IMR-90 (cell line): Measurements from ENCODE around the gene AP3B1. TPM values are rescaled to one million over a fixed set of nuclear protein-coding genes. Genes with fewer than 3 reads are reported as not detected.

ENCODE experiments used
- ATAC-seq: fragments of 200-7000 bp; cut with Tn5 transposase; 2 replicates; pipeline ENCODE4 v1.9.1; 2020; ENCODE audit warnings: low read depth, mild to moderate bottlenecking, moderate library complexity
- BruUV-seq: library from RNA; stranded (reverse); fragments of 400-500 nt; replicated peaks from 2 replicates; lab custom pipeline; 2021; lab: Mats Ljungman, UMichigan
- CTCF ChIA-PET: fragments of 300-600 bp; formaldehyde crosslinking; extraction: SDS; loops from one replicate; lab custom pipeline; 2021; ENCODE audit warnings: antibody characterized with exemption; lab: Yijun Ruan, JAX
- POLR2A ChIA-PET: fragments of 300-600 bp; sonication (Branson Sonifier 250); formaldehyde crosslinking; loops from one replicate; lab custom pipeline; 2022; ENCODE audit warnings: antibody characterized with exemption; ENCODE audit not compliant: unreplicated experiment; lab: Charles Lee
- DNase-seq: peaks from one replicate; pipeline ENCODE4 v3.0.0; 2013
- H2AFZ ChIP-seq: replicated peaks from 2 replicates; pipeline ENCODE3; 2013; ENCODE audit warnings: low read length, mild to moderate bottlenecking; ENCODE audit not compliant: poor library complexity
- H2AK5ac ChIP-seq: 2 replicates; pipeline ENCODE4 v1.6.1; 2013; ENCODE audit warnings: low read depth, low read length, inconsistent platforms
- H2AK9ac ChIP-seq: replicated peaks from 2 replicates; pipeline ENCODE3; 2013; ENCODE audit warnings: mild to moderate bottlenecking, low read depth, low read length, moderate library complexity; ENCODE audit not compliant: poor library complexity
- H2BK120ac ChIP-seq: 2 replicates; pipeline ENCODE4 v1.6.1; 2013; ENCODE audit warnings: low read depth, low read length, inconsistent platforms
- H2BK15ac ChIP-seq: 3 replicates; pipeline ENCODE4 v1.6.1; 2013; ENCODE audit warnings: low read depth, low read length, inconsistent platforms
- H2BK20ac ChIP-seq: 2 replicates; pipeline ENCODE4 v1.6.1; 2013; ENCODE audit warnings: low read depth, mild to moderate bottlenecking, inconsistent platforms, low read length, moderate library complexity
- H2BK5ac ChIP-seq: 2 replicates; pipeline ENCODE4 v1.6.1; 2013; ENCODE audit warnings: mild to moderate bottlenecking, low read depth, low read length, inconsistent platforms; ENCODE audit not compliant: poor library complexity, severe bottlenecking
- H3K14ac ChIP-seq: replicated peaks from 2 replicates; pipeline ENCODE4 v1.6.1; 2013; ENCODE audit warnings: low read depth, low read length, inconsistent platforms
- H3K18ac ChIP-seq: 2 replicates; pipeline ENCODE4 v1.6.1; 2013; ENCODE audit warnings: low read depth, low read length, control low read depth
- H3K23ac ChIP-seq: 2 replicates; pipeline ENCODE4 v1.6.1; 2013; ENCODE audit warnings: low read depth, low read length, inconsistent platforms
- H3K27ac ChIP-seq: 2 replicates; pipeline ENCODE4 v1.5.1; 2013; ENCODE audit warnings: mild to moderate bottlenecking, control low read depth, low read length; ENCODE audit not compliant: insufficient read depth
- H3K27me3 ChIP-seq: 2 replicates; pipeline ENCODE4 v1.6.1; 2013; ENCODE audit warnings: low read length; ENCODE audit not compliant: control insufficient read depth, insufficient read depth
- H3K36me3 ChIP-seq: 2 replicates; pipeline ENCODE4 v1.6.1; 2013; ENCODE audit warnings: low read length, mixed read lengths; ENCODE audit not compliant: control insufficient read depth, insufficient read depth
- H3K4ac ChIP-seq: 2 replicates; pipeline ENCODE4 v1.6.1; 2013; ENCODE audit warnings: low read depth, low read length, inconsistent platforms
- H3K4me1 ChIP-seq: 2 replicates; pipeline ENCODE4 v1.6.1; 2013; ENCODE audit warnings: low read length, mixed read lengths; ENCODE audit not compliant: control insufficient read depth, insufficient read depth
- H3K4me2 ChIP-seq: 2 replicates; pipeline ENCODE4 v1.6.1; 2013; ENCODE audit warnings: low read depth, mild to moderate bottlenecking, control low read depth, low read length, moderate library complexity
- H3K4me3 ChIP-seq: 2 replicates; pipeline ENCODE4 v1.5.1; 2013; ENCODE audit warnings: low read depth, mild to moderate bottlenecking, control low read depth, low read length, moderate library complexity; ENCODE audit not compliant: insufficient read depth
- H3K56ac ChIP-seq: 2 replicates; pipeline ENCODE4 v1.6.1; 2013; ENCODE audit warnings: low read length, inconsistent platforms; ENCODE audit not compliant: insufficient read depth; ENCODE audit errors: extremely low read depth
- H3K79me1 ChIP-seq, 2 experiments: 2 replicates each; pipeline ENCODE4 v1.6.1; 2013; ENCODE audit warnings: low read length in 2 of 2, inconsistent platforms in 1 of 2, low read depth in 1 of 2
- H3K9ac ChIP-seq: 2 replicates; pipeline ENCODE4 v1.6.1; 2013; ENCODE audit warnings: low read depth, low read length, control low read depth
- H3K9me1 ChIP-seq: 2 replicates; pipeline ENCODE4 v1.6.1; 2013; ENCODE audit warnings: low read length, inconsistent platforms; ENCODE audit not compliant: insufficient read depth
- H3K9me3 ChIP-seq: 2 replicates; pipeline ENCODE4 v1.6.1; 2013; ENCODE audit warnings: low read length; ENCODE audit not compliant: control insufficient read depth, insufficient read depth
- H4K20me1 ChIP-seq: 2 replicates; pipeline ENCODE4 v1.6.1; 2013; ENCODE audit warnings: low read length, inconsistent platforms; ENCODE audit not compliant: insufficient read depth
- H4K5ac ChIP-seq: 2 replicates; pipeline ENCODE4 v1.6.1; 2013; ENCODE audit warnings: mild to moderate bottlenecking, low read depth, low read length, control low read depth
- H4K8ac ChIP-seq, 2 experiments: 2 replicates each; pipeline ENCODE4 v1.6.1; 2013; ENCODE audit warnings: low read depth in 2 of 2, low read length in 2 of 2, control low read depth in 1 of 2, inconsistent platforms in 1 of 2
- H4K91ac ChIP-seq: 2 replicates; pipeline ENCODE4 v1.6.1; 2013; ENCODE audit warnings: low read depth, low read length, inconsistent platforms; ENCODE audit not compliant: insufficient read depth
- BHLHE40 ChIP-seq: fragments of 150-350 bp; IDR thresholded peaks from 2 replicates; pipeline ENCODE4 v1.6.1; 2016; ENCODE audit warnings: mild to moderate bottlenecking, low read depth, low read length
- CEBPB ChIP-seq: IDR thresholded peaks from 2 replicates; pipeline ENCODE4 v1.6.1; 2012; ENCODE audit warnings: low read depth, low read length, improper control_type of control experiment
- CHD1 ChIP-seq: IDR thresholded peaks from 2 replicates; pipeline ENCODE4 v1.6.1; 2012; ENCODE audit warnings: low read depth, low read length, improper control_type of control experiment
- CTCF ChIP-seq: conservative IDR thresholded peaks from 2 replicates; pipeline ENCODE4 v1.5.1; 2012; ENCODE audit warnings: mild to moderate bottlenecking, low read depth, low read length, improper control_type of control experiment
- ELK1 ChIP-seq: fragments of 150-350 bp; IDR thresholded peaks from 2 replicates; pipeline ENCODE4 v1.6.1; 2016; ENCODE audit warnings: low read depth, mild to moderate bottlenecking, low read length, moderate library complexity, borderline replicate concordance
- FOS ChIP-seq: fragments of 150-350 bp; IDR thresholded peaks from 2 replicates; pipeline ENCODE4 v1.6.1; 2016; ENCODE audit warnings: low read depth, low read length
- MAFK ChIP-seq: IDR thresholded peaks from 2 replicates; pipeline ENCODE4 v1.6.1; 2012; ENCODE audit warnings: low read depth, low read length, improper control_type of control experiment
- MAZ ChIP-seq: IDR thresholded peaks from 2 replicates; pipeline ENCODE4 v1.6.1; 2012; ENCODE audit warnings: low read depth, mild to moderate bottlenecking, low read length, improper control_type of control experiment, moderate library complexity, borderline replicate concordance
- MXI1 ChIP-seq: IDR thresholded peaks from 2 replicates; pipeline ENCODE4 v1.6.1; 2012; ENCODE audit warnings: low read depth, mild to moderate bottlenecking, low read length, moderate library complexity, borderline replicate concordance
- NFE2L2 ChIP-seq: fragments of 150-350 bp; IDR thresholded peaks from 2 replicates; pipeline ENCODE4 v1.6.1; 2016; ENCODE audit warnings: low read depth, mild to moderate bottlenecking, low read length
- POLR2A ChIP-seq: IDR thresholded peaks from 2 replicates; pipeline ENCODE4 v1.6.1; 2012; ENCODE audit warnings: mild to moderate bottlenecking, low read depth, low read length
- RAD21 ChIP-seq: IDR thresholded peaks from 2 replicates; pipeline ENCODE4 v1.6.1; 2012; ENCODE audit warnings: low read length, improper control_type of control experiment
- RCOR1 ChIP-seq: IDR thresholded peaks from 2 replicates; pipeline ENCODE4 v1.6.1; 2012; ENCODE audit warnings: mild to moderate bottlenecking, low read length, improper control_type of control experiment; ENCODE audit not compliant: insufficient replicate concordance
- RFX5 ChIP-seq: IDR thresholded peaks from 2 replicates; pipeline ENCODE4 v1.8.0; 2012; ENCODE audit warnings: low read depth, mild to moderate bottlenecking, low read length, moderate library complexity
- SMC3 ChIP-seq: fragments of 150-350 bp; IDR thresholded peaks from 2 replicates; pipeline ENCODE4 v1.6.1; 2016; ENCODE audit warnings: low read depth, mild to moderate bottlenecking, antibody characterized with exemption, low read length, moderate library complexity
- WGBS, 2 experiments: methylation state at CpG; one replicate each; pipeline versions ENCODE4 v1.1.5 to v1.1.7; 2013; ENCODE audit warnings: missing lambda C conversion rate in 2 of 2; ENCODE audit not compliant: insufficient read length in 1 of 2; ENCODE audit errors: extremely low coverage in 2 of 2; 5-methylcytosine and 5-hydroxymethylcytosine counted together
- dilution Hi-C: fragments of 300-500 bp; cut with HindIII; formaldehyde crosslinking; loops from one replicate; pipeline ENCODE4 v1.14.3; 2018; ENCODE audit warnings: low sequenced_read_pairs; ENCODE audit not compliant: unreplicated experiment
- in situ Hi-C: fragments of 300-500 bp; cut with MboI; formaldehyde crosslinking; loops from 3 replicates; pipeline ENCODE4 v1.14.3; 2019; ENCODE audit warnings: low sequenced_read_pairs, inconsistent platforms, mixed read lengths
- intact Hi-C: fragments of 100-400 bp; cut with micrococcal nuclease; formaldehyde crosslinking; loops from 2 replicates; pipeline ENCODE4 v1.10.0; 2022
- polyA plus RNA-seq, 3 experiments: library from polyadenylated mRNA; depleted of rRNA; stranded (reverse); fragments of >200 nt; gene quantifications; 2 replicates each; pipeline ENCODE4 v1.2.3, GENCODE V29; 2012; ENCODE audit warnings: low replicate concordance in 1 of 3
- total RNA-seq: library from RNA; depleted of rRNA; stranded (reverse); fragments of >200 nt; gene quantifications from 2 replicates; pipeline ENCODE4 v1.2.3, GENCODE V29; 2012

The AP3B1 gene
- total and polyA plus RNA-seq, 2 of the 4 experiments (the other 2 are of a cell fraction), result 33.1 to 59.0 TPM

GRCh38 chr5:78182838-78183237 is 111.7 kb downstream of the AP3B1 start:
- Histone ChIP-seq H3K36me3 (peaks cover 4% of the 10 kb centered on the region), H2BK15ac (no peak overlapping the region), H2AK9ac (no peak overlapping the region), H3K4me1 (no peaks in the 10 kb centered on the region), H3K9me3 (no peaks in the 10 kb centered on the region), H2BK5ac (no peak overlapping the region), H3K56ac (no peak overlapping the region), H2AK5ac (no peak overlapping the region), H3K14ac (peak overlapping the region; percentile 66; the same call in 1 of the 2 replicates), H2AFZ (peak overlapping the region; percentile 43), H3K27ac (no peak overlapping the region), H3K18ac (no peak overlapping the region), H3K79me1 (peaks cover 17 to 19% of the 10 kb centered on the region in 2 experiments), H3K4ac (no peak overlapping the region), H3K4me2 (no peak overlapping the region), H4K5ac (no peak overlapping the region), H2BK20ac (no peak overlapping the region), H3K9me1 (peaks cover 6% of the 10 kb centered on the region), H4K91ac (no peak overlapping the region), H3K27me3 (no peaks in the 10 kb centered on the region), H3K9ac (no peak overlapping the region), H3K23ac (no peak overlapping the region), H3K4me3 (no peak overlapping the region), H4K8ac (no peak overlapping the region), H4K20me1 (peaks cover 5% of the 10 kb centered on the region; the same call in 1 of the 2 replicates), H2BK120ac (no peak overlapping the region)
- POLR2A ChIA-PET, result no interaction called here
- dilution Hi-C loops, result no loop called here
- DNase-seq, result no peak
- in situ Hi-C loops, result no loop called here
- TF ChIP-seq MAZ (no peak), CTCF (no peak), SMC3 (no peak), BHLHE40 (no peak), CEBPB (no peak), FOS (no peak), RAD21 (no peak), POLR2A (no peak), CHD1 (no peak), RCOR1 (no peak), MAFK (no peak), RFX5 (no peak), NFE2L2 (no peak), ELK1 (no peak), MXI1 (no peak)
- intact Hi-C loops, result no loop called here
- ATAC-seq, result no peak
- no TSS peak for BruUV-seq
- no CpG with 5 or more reads among the region's 3 CpGs for WGBS, 2 experiments
- CTCF ChIA-PET, result no interaction called here
